ENCODE measurements around the gene JPT1. TPM values are rescaled to one million over a fixed set of nuclear protein-coding genes. Genes with fewer than 3 reads are reported as not detected.

JPT1 gene, protein sequence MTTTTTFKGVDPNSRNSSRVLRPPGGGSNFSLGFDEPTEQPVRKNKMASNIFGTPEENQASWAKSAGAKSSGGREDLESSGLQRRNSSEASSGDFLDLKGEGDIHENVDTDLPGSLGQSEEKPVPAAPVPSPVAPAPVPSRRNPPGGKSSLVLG
- total RNA-seq = 10 to 100 TPM in 2 of 4 donors, 1 to 10 TPM in 2; 3.6 to 46.8 (median 11.6) TPM

- TF ChIP-seq POLR2A (IDR thresholded peaks at IDR 0.05) = peak; percentile 93 to 97
- TF ChIP-seq CTCF (IDR thresholded peaks at IDR 0.05) = peak in 3 of 4 experiments; percentile 2 to 17 (median 11)
- no peaks in the 10 kb centered on the region for H3K4me1 ChIP-seq
- no peaks in the 10 kb centered on the region for H3K9me3 ChIP-seq
- intact Hi-C loops (cut with DNase I; ENCODE audit: low total_unique reads) = no loop called here
- H3K4me3 ChIP-seq = peak within 1 kb of the TSS; percentile 47 to 89
- H3K36me3 ChIP-seq = no peaks in the 10 kb centered on the region
- H3K27me3 ChIP-seq = no peaks in the 10 kb centered on the region
- peak within 1 kb of the TSS; percentile 56 to 62 for H3K27ac ChIP-seq
- peak; percentile 97 to 99 for DNase-seq
Measured at GRCh38 chr17:75154195-75155106, at the start of gene JPT1. JPT1 (minus strand) TSS chr17:75154512; CDS start chr17:75154397, 115 bp downstream.

- no peaks in the 10 kb centered on the region for H3K27me3 ChIP-seq
- no peaks in the 10 kb centered on the region for H3K4me1 ChIP-seq
- intact Hi-C loops (cut with DNase I; ENCODE audit: low total_unique reads) = loop anchor here (10.0 kb wide), 1 partner anchor 235 kb away; no protein-coding TSS in a partner anchor
- TF ChIP-seq CTCF (IDR thresholded peaks at IDR 0.05) (no peak), POLR2A (IDR thresholded peaks at IDR 0.05) (no peak)
- no peak overlapping the region for H3K27ac ChIP-seq
- H3K36me3 ChIP-seq = no peaks in the 10 kb centered on the region
- no peak overlapping the region for H3K4me3 ChIP-seq
- H3K9me3 ChIP-seq = no peaks in the 10 kb centered on the region
- no peak for DNase-seq
Measured at GRCh38 chr17:75199886-75200618, 45.7 kb upstream of the JPT1 start.

- Histone ChIP-seq H3K4me3 (no peak overlapping the region), H3K36me3 (no peaks in the 10 kb centered on the region), H3K27me3 (no peaks in the 10 kb centered on the region), H3K4me1 (no peaks in the 10 kb centered on the region), H3K9me3 (no peaks in the 10 kb centered on the region), H3K27ac (no peak overlapping the region)
- intact Hi-C loops (cut with DNase I; ENCODE audit: low total_unique reads) = no loop called here
- no peak for DNase-seq
- TF ChIP-seq CTCF (IDR thresholded peaks at IDR 0.05) (no peak), POLR2A (IDR thresholded peaks at IDR 0.05) (no peak)
Measured at GRCh38 chr17:75194879-75195278, 40.6 kb upstream of the JPT1 start.

DNA sequence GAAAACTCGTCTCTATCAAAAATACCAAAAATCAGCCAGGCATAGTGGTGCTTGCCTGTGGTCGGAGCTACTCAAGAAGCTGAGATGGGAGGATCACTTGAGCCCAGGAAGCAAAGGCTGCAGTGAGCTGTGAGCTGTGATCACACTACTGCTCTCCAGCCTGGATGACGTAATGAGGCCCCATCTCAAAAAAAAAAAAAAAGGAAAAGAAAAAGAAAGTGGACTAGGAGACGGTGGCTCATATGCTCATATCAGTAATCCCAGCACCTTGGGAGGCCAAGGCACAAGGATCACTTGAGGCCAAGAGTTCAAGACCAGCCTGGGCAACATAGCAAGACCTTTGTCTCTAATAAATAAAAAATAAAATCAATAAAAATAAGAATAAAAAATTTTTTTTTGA lies 37.3 kb upstream of the JPT1 start:
- TF ChIP-seq POLR2A (IDR thresholded peaks at IDR 0.05) (no peak), CTCF (IDR thresholded peaks at IDR 0.05) (no peak)
- Histone ChIP-seq H3K27ac (no peak overlapping the region), H3K36me3 (no peaks in the 10 kb centered on the region), H3K4me3 (no peak overlapping the region), H3K27me3 (no peaks in the 10 kb centered on the region), H3K4me1 (no peaks in the 10 kb centered on the region), H3K9me3 (no peaks in the 10 kb centered on the region)
- no peak for DNase-seq
- intact Hi-C loops (cut with DNase I; ENCODE audit: low total_unique reads) = no loop called here
